Chondrocyte (in vitro differentiated cells): ENCODE results near the gene BST1. TPM values are rescaled to one million over a fixed set of nuclear protein-coding genes. Genes with fewer than 3 reads are reported as not detected.

Experiments
- DNase-seq: peaks from one replicate; pipeline ENCODE4 v3.0.0; 2021; ENCODE audit warnings: mixed read lengths, low spot score
- H3K27ac Mint-ChIP-seq: one replicate; pipeline ENCODE4 v1.8.0; 2021; ENCODE audit warnings: mild to moderate bottlenecking, moderate library complexity, mixed read lengths; ENCODE audit not compliant: unreplicated experiment
- H3K27me3 Mint-ChIP-seq: 2 replicates; pipeline ENCODE4 v1.8.0; 2021; ENCODE audit warnings: low read depth, mixed read lengths
- H3K36me3 Mint-ChIP-seq: 2 replicates; pipeline ENCODE4 v1.8.0; 2021; ENCODE audit warnings: low read depth, mixed read lengths
- H3K4me1 Mint-ChIP-seq: 2 replicates; pipeline ENCODE4 v1.8.0; 2021; ENCODE audit warnings: low read depth, mild to moderate bottlenecking, mixed read lengths
- H3K4me3 Mint-ChIP-seq: one replicate; pipeline ENCODE4 v1.8.0; 2021; ENCODE audit warnings: mild to moderate bottlenecking, moderate library complexity, mixed read lengths; ENCODE audit not compliant: unreplicated experiment
- H3K9me3 Mint-ChIP-seq: 2 replicates; pipeline ENCODE4 v1.8.0; 2021; ENCODE audit warnings: low read depth, mixed read lengths
- total RNA-seq: library from RNA; stranded (reverse); gene quantifications from 3 replicates; pipeline ENCODE4 v1.2.1, GENCODE V29; 2021
- TF ChIP-seq, protein P1 (sequence below): fragments of 200-600 bp; sonication (generic); IDR thresholded peaks from 2 replicates; pipeline ENCODE4 v1.5.0; 2021; ENCODE audit warnings: antibody characterized with exemption, mild to moderate bottlenecking, moderate library complexity

Gene BST1
- total RNA-seq, 1 donor from 2014 or later, result 0.45 TPM

- peaks cover 43% of the 10 kb centered on the region for H3K4me1 Mint-ChIP-seq
- no peak for DNase-seq
- no peaks in the 10 kb centered on the region for H3K36me3 Mint-ChIP-seq
- H3K27me3 Mint-ChIP-seq, result no peaks in the 10 kb centered on the region
- no peaks in the 10 kb centered on the region for H3K9me3 Mint-ChIP-seq
- TF ChIP-seq, protein P1, sequence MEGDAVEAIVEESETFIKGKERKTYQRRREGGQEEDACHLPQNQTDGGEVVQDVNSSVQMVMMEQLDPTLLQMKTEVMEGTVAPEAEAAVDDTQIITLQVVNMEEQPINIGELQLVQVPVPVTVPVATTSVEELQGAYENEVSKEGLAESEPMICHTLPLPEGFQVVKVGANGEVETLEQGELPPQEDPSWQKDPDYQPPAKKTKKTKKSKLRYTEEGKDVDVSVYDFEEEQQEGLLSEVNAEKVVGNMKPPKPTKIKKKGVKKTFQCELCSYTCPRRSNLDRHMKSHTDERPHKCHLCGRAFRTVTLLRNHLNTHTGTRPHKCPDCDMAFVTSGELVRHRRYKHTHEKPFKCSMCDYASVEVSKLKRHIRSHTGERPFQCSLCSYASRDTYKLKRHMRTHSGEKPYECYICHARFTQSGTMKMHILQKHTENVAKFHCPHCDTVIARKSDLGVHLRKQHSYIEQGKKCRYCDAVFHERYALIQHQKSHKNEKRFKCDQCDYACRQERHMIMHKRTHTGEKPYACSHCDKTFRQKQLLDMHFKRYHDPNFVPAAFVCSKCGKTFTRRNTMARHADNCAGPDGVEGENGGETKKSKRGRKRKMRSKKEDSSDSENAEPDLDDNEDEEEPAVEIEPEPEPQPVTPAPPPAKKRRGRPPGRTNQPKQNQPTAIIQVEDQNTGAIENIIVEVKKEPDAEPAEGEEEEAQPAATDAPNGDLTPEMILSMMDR, result no peak
- H3K4me3 Mint-ChIP-seq, result no peak overlapping the region
- no peak overlapping the region for H3K27ac Mint-ChIP-seq
Measured at GRCh38 chr4:15716115-15716514, 13.2 kb downstream of the BST1 start.

DNA sequence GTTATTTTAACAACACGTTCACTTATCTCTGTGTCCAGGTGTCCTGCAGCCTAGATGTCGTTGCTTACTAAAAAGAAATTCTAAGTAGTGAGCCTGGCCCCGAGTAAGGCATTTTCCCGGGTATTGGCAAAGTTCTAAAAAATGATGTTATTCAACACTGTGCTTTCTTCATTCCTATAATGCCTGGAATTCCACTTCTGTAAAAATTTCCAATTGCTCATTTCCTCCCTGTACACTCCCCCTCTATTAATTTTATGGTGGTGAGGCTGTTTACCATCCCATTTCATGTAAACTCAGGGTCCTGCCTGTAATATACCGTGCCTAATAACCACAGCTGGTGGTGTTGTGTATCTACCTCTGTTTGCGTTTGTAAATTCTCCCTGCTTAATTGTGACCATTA lies 14.2 kb downstream of the BST1 start:
- peaks cover 43% of the 10 kb centered on the region for H3K4me1 Mint-ChIP-seq
- DNase-seq, result no peak
- H3K36me3 Mint-ChIP-seq, result no peaks in the 10 kb centered on the region
- no peaks in the 10 kb centered on the region for H3K9me3 Mint-ChIP-seq
- TF ChIP-seq, protein P1, result no peak
- peak overlapping the region; percentile 28 for H3K4me3 Mint-ChIP-seq
- no peaks in the 10 kb centered on the region for H3K27me3 Mint-ChIP-seq
- peak overlapping the region; percentile 62 for H3K27ac Mint-ChIP-seq

GRCh38 chr4:15717657-15718416 lies 15.0 kb downstream of the BST1 start:
- Mint-ChIP-seq H3K36me3 (no peaks in the 10 kb centered on the region), H3K27me3 (no peaks in the 10 kb centered on the region), H3K9me3 (no peaks in the 10 kb centered on the region), H3K4me3 (no peak overlapping the region), H3K27ac (peak overlapping the region; percentile 62), H3K4me1 (peaks cover 43% of the 10 kb centered on the region)
- TF ChIP-seq, protein P1, result no peak
- no peak for DNase-seq

GRCh38 chr4:15718465-15718864 lies 15.6 kb downstream of the BST1 start:
- TF ChIP-seq, protein P1, result no peak
- Mint-ChIP-seq H3K27me3 (no peaks in the 10 kb centered on the region), H3K36me3 (no peaks in the 10 kb centered on the region), H3K9me3 (no peaks in the 10 kb centered on the region), H3K4me1 (peaks cover 49% of the 10 kb centered on the region), H3K4me3 (no peak overlapping the region), H3K27ac (no peak overlapping the region)
- no peak for DNase-seq

DNA sequence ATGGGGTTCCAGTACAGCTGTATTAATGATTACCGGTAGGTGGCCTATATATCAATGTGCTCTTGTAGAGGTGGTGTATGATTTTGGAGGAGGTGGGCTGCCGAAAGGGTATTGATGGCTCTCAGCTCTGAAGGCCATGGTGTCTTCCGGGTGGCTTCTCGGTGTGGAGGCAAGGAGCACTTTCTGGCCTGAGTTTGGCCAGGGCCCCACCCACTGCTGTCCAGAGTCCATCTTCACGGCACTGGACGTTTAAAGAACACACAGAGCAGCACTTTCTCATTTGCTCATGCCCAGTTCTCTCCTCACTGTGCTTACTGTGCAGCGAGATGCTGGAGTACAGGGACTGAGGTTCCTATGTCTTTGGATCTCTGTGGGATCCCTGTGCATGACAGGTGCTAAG lies 16.1 kb downstream of the BST1 start:
- H3K4me3 Mint-ChIP-seq, result no peak overlapping the region
- no peaks in the 10 kb centered on the region for H3K27me3 Mint-ChIP-seq
- DNase-seq, result no peak
- H3K36me3 Mint-ChIP-seq, result no peaks in the 10 kb centered on the region
- TF ChIP-seq, protein P1, result no peak
- H3K4me1 Mint-ChIP-seq, result peaks cover 53% of the 10 kb centered on the region
- H3K27ac Mint-ChIP-seq, result no peak overlapping the region
- H3K9me3 Mint-ChIP-seq, result no peaks in the 10 kb centered on the region
